ENCODE data around the gene AQP11. TPM values are rescaled to one million over a fixed set of nuclear protein-coding genes. Genes with fewer than 3 reads are reported as not detected.

AQP11 gene
- total RNA-seq, 4 donors from 2014 or later = 1.1 to 5.6 (median 3.1) TPM

DNA sequence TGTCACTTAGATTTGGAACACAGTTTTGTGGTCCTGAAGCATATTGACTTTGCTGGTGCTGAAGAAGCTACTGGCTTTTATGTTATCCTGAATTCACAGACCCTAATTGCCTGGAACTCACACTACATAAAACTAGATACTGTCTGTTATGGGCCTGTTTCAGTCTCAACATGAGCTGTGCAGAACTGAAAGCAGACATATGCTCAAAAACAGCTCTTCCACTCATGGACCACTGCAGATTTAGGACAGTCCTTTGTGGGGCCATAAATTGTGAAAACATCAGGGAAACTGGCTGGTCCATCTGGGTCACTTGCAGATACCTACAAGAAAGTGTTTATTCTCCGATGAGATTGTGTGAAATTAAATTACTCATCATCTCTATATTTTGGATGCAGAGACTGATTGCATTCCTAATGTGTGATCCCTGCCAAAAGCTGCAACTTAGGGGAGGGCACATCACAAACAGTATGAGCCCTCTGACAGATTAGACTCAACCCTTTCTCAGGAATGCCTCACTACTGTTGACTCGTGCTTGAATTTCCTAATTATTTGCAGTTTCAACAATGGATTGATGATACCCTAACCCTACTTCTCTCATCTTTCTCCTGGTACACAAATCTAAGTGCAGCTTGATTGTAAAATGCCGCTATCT, 58.0 kb downstream of the AQP11 start:
- intact Hi-C loops (cut with DNase I) = no loop called here
- no peak for DNase-seq
- peaks cover 13 to 14% of the 10 kb centered on the region in 2 donors for H3K4me1 ChIP-seq
- WGBS, 2 donors = 81 to 88% methylated on average over 3 of the region's 3 CpGs
- H3K36me3 ChIP-seq = no peaks in the 10 kb centered on the region
- TF ChIP-seq, protein P1, sequence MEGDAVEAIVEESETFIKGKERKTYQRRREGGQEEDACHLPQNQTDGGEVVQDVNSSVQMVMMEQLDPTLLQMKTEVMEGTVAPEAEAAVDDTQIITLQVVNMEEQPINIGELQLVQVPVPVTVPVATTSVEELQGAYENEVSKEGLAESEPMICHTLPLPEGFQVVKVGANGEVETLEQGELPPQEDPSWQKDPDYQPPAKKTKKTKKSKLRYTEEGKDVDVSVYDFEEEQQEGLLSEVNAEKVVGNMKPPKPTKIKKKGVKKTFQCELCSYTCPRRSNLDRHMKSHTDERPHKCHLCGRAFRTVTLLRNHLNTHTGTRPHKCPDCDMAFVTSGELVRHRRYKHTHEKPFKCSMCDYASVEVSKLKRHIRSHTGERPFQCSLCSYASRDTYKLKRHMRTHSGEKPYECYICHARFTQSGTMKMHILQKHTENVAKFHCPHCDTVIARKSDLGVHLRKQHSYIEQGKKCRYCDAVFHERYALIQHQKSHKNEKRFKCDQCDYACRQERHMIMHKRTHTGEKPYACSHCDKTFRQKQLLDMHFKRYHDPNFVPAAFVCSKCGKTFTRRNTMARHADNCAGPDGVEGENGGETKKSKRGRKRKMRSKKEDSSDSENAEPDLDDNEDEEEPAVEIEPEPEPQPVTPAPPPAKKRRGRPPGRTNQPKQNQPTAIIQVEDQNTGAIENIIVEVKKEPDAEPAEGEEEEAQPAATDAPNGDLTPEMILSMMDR (IDR thresholded peaks at IDR 0.05) = no peak
- no peak for TF ChIP-seq POLR2A (IDR thresholded peaks at IDR 0.05)
- no peaks in the 10 kb centered on the region for H3K27me3 ChIP-seq
- H3K27ac ChIP-seq = no peak overlapping the region
- no peak overlapping the region for H3K4me3 ChIP-seq (replicated peaks in 1 of 3)
- H3K9me3 ChIP-seq = no peaks in the 10 kb centered on the region

DNA sequence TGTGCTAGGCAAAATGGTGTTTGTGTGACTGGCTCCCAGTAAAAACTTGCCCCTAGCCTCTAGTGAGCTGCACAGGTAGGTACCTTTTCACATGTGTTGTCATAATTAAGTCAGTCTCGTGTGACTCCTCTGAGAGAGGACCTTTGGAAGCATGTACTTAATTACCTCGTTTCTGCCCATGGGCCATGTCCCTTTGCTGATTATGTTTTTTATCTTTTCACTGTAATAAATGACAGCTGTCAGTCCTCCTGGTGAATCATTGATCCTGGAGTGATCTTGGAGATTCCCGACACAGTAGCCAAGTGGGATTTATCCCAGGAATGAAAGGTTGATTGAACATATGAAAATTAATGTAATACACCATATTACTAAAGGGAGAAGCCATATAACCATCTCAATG, 60.4 kb downstream of the AQP11 start:
- DNase-seq = no peak
- no peaks in the 10 kb centered on the region for H3K4me1 ChIP-seq
- no peaks in the 10 kb centered on the region for H3K27me3 ChIP-seq
- no peak for TF ChIP-seq POLR2A (IDR thresholded peaks at IDR 0.05)
- TF ChIP-seq, protein P1 (IDR thresholded peaks at IDR 0.05) = no peak
- no peaks in the 10 kb centered on the region for H3K9me3 ChIP-seq
- intact Hi-C loops (cut with DNase I) = no loop called here
- H3K36me3 ChIP-seq = no peaks in the 10 kb centered on the region
- H3K4me3 ChIP-seq (replicated peaks in 1 of 3) = no peak overlapping the region
- 70 to 71% methylated on average over 3 of the region's 3 CpGs for WGBS, 2 donors
- H3K27ac ChIP-seq = no peak overlapping the region

DNA sequence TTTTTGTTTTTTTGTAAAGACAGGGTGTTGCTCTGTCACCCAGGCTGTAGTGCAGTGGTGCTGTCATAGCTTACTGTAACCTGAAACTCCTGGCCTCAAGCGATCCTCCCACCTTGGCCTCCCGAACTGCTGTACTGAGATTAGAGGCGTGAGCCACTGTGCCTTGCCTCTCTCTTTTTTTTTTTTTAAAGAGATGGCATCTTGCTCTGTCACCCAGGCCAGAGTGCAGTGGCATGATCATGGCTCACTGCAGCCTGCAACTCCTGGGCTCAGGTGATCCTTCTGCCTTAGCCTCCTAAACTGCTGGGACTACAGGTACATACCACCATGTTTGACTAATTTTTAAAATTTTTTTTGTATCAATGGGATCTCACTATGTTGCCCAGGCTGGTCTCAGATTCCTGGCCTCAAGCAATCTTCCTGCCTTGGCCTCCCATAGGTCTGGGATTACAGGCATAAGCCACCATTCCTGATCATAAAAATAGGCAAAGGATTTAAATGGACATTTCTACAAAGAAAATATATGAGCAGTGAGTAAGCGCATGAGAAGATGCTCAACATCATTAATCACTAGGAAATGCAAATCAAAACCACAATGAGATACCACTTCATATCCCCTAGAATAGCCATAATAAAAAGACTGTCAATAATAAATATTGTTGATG, 65.1 kb downstream of the AQP11 start:
- Histone ChIP-seq H3K4me1 (no peaks in the 10 kb centered on the region), H3K4me3 (replicated peaks in 1 of 3) (no peak overlapping the region), H3K27me3 (no peaks in the 10 kb centered on the region), H3K36me3 (no peaks in the 10 kb centered on the region), H3K27ac (no peak overlapping the region), H3K9me3 (no peaks in the 10 kb centered on the region)
- 90 to 92% methylated on average over 4 of the region's 4 CpGs for WGBS, 2 donors
- intact Hi-C loops (cut with DNase I) = no loop called here
- no peak for DNase-seq
- TF ChIP-seq, protein P1 (IDR thresholded peaks at IDR 0.05) = no peak
- TF ChIP-seq POLR2A (IDR thresholded peaks at IDR 0.05) = no peak

DNA sequence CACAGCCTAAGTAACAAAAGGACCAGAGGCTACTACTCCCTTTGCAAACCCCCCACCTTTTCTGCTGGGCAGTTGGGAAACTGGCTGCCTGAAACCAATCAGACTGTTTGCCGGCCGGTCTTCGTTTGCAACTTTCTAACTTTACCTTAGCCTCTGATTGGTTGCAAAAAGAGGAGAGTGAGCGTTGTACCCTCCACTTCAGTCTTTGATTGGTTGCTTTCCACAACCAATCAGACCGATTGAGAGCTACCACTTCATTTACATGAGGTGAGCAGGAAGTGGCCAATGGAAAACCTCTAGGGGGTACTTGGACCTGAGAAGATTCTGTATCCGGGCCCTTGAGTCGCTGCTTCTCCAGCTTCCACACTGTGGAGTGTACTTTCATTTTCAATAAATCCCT, 66.6 kb downstream of the AQP11 start:
- 84 to 88% methylated on average over 7 of the region's 7 CpGs for WGBS, 2 donors
- Histone ChIP-seq H3K4me3 (replicated peaks in 1 of 3) (no peak overlapping the region), H3K36me3 (no peaks in the 10 kb centered on the region), H3K27ac (no peak overlapping the region), H3K9me3 (no peaks in the 10 kb centered on the region), H3K4me1 (peaks cover 5 to 7% of the 10 kb centered on the region in 2 donors), H3K27me3 (no peaks in the 10 kb centered on the region)
- DNase-seq = no peak
- TF ChIP-seq POLR2A (IDR thresholded peaks at IDR 0.05) = no peak
- TF ChIP-seq, protein P1 (IDR thresholded peaks at IDR 0.05) = no peak
- intact Hi-C loops (cut with DNase I) = no loop called here
